ENCODE measurements around the gene LRP1-AS.

Gene LRP1-AS

GRCh38 chr12:57116580-57117281 lies 30.7 kb downstream of the LRP1-AS start:
- DNase-seq = no peak

DNA sequence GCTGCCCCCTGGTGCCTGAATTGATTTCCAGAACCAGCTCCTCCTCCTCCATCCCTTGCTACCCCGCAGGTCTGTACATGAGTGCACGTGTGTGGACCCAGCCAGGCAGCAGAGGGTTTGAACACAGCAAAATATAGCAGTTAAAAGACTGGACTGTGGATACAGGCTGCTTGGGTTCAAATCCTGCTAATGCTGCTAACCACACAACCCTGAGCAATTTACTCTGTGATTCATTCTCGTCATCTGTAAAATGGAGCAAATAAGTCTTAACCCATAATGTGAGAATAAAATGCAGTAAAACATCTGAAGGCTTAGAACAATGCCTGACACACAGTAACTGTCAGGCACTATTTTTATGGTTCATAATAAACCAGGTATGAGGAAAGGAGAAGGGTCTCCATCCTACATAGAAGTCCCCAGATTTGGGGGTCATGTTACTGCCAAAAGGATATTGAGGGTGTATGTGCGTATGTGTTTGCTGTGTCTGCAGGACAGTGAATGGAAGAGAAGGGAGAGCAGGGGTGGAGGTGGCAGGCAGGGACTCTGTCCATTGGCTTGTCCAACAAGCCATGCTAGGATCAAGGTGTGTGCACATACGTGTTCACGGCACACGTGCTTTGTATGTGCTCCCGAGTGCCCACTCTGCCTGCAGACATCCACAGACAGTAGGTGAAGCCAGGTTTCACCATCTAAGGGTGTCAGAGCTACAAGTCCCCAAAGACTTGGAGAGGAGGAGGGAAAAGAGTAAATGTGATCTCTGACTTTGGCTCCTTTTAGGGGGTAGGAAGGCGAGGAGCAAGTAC lies 34.7 kb downstream of the LRP1-AS start:
- no peak for DNase-seq

DNA sequence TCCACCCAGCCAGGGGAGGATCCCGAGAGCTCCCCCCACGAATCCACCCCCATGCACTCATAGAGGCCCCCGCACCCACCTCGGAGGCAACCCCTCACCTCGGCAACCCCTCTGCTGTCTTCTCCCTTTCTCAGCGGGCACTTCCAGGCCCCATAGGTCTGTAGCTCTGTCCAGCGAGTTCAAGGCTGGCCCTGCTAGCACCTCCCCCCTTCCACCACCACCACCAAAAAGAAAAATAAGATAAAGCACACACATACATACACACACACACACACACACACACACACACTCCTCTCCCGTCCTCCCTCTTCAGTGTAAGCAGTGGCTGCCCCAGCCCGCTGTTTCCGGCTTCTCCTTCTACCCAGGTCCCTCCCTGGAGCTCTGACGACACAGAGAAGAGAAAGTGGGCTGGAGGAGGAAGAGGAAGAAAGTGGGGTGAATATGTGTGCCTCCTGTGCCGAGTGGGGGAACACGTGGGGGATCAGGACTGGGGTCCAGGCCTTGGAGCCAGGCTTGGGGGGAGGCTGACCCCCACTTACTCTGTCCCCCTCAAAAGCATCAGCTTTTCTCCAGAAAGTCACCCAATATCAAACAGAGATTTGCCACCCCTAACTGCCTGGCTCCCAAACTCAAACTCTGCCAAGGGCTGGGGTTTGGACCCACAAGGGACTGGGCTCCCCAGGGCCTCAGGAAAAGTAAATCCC lies 36.2 kb downstream of the LRP1-AS start, which contains the start of gene STAT6:
STAT6 (minus strand) TSS at position 332 of the 704 bp plus-strand sequence. CDS start 3,084 bp downstream, outside the sequence.
- peak; percentile 87 for DNase-seq

DNA sequence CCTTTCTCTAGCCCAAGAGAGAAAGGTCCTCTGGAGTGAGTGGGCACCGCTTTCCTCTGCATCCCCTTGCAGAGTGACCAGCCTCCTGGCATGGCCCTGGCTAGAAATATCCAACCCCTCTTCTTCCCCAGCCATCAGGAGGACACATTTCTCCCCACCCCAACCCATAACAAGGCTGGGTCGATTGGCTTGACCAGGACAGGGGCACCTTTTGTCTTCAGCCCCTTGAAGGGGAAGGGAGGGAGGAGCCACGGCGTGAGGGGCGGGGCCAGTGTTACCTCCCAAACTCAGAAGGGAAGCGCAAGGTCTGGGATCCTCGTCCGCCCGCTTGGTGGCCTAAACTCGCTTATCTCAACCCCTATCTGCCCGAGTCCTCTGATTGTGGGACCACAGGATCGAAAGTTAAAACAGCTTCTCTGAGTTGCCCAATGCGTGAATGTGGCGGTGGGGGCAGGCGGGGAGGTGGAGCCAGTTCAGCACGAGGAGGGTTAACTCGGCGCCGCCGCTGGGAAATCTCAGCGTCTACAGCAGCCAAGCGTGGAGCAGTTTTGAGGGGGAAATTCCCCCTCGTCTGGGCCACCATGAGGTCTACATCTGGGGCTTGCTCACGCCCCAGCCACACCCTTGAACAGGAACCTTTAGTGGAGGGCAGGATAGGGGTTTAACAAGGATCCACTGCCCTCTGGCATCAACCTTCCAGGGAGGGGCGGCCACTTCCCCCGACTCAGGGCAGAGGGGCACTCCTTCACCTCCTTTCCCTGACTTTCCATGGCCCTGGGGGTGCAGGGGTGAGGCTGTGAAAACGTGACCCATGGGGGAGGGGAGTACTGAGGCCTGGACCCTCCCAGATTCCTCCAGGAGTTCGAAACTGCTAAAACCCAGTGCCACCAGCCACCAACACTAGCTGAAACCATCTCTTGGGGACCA lies 37.1 kb downstream of the LRP1-AS start:
- peak; percentile 87 for DNase-seq

GRCh38 chr12:57109207-57110103 lies 38.0 kb downstream of the LRP1-AS start:
- DNase-seq = no peak

DNA sequence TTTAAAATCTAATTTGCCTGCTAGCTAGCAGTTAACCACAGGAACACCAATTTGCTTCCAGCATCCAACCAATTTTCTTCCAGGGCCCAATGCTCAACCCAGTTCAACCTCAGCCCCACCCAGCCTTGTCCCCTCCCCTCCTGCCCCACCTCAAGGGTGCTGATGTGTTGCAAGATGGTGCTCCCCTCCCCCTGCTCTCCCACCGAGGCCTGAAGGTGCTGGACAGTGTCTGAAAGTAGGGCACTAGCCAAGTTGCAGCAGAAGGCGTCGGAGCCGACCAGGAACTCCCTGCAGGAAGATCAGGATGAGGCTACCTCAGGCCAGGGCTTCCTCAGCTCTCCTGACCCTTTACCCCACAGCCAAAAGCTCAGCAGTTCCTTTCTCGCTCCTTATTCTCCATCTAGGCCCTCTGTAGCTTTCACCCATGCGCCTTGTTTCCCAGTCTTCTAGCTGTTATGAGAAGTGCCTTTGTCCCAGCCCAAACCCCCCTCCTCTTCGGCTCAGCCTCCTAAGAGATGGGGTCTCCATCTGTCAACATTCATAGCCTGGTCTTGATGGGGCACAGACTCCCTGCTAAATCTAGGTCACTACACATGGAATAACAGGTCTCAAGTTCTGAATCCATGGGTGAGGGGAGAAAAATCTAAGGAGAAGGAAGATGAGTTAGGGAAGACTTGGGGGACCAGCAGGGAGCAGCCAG lies 39.8 kb downstream of the LRP1-AS start:
- peak; percentile 59 for DNase-seq

DNA sequence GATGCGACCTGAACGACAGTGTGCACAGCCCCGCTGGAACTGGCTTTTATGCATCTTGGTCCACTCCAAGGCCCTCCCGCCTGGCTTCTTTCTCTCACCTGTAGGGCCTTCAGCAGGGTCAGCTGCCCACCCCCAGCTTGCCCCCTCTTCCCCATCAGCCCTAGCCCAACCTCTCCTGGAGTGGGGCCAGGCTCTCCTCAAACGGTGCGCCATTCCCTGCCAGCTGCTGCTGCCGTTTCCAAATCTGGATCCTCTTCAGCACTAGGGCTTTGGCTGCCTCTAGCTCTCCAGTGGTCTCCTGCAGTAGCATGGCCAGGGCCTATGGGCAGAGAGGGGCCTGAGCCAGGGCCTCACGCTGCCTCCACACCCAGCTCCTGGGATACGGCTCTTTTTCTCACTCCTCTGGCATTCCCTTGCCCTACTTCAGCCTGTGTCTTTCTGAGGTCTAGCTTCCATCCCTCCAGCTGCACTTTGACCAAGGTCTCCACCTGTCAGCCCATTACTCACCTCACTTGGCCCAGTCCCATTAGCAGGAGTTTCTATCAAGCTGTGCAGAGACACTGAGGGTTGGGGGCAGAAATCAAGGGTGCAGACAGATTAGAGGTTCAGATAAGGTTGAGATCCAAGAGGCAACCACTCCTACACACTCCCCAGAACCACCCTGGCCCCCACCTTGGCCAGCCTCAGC lies 41.3 kb downstream of the LRP1-AS start:
- no peak for DNase-seq

DNA sequence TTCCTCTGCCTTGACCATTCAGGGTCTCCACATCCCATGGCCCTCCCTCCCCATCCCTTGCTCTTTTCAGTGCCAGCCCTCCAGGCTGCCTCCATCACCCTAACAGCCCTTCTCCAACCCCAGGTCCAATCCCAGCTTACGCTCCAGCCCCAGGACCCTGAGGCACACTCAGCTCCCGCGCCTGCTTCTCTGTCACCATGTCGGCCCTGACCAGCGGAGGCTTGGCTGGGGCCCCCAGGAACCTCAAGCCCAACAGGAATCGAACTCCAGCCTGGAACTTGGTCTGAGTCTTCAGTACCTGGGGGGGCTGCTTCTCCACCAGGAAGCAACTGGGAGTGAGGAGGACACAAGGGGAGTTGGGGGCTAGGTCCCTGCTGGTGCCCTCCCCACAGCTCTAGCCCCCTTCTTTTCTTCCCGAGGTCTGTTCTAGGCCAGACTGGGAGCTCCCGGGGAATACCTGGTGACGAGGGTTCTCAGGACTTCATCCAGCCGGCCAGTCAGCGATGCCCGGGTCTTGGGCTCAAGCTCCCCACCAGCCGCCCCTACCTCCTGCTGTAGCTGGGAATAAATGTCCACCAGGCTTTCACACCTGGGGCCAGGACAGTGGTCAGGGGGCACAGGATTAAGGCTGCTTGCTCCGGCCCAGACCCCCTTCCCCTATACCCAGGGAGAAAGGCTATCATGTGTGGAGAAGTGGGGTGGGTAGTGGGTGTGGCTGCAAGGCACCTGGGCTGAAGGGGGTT lies 42.2 kb downstream of the LRP1-AS start:
- no peak for DNase-seq

DNA sequence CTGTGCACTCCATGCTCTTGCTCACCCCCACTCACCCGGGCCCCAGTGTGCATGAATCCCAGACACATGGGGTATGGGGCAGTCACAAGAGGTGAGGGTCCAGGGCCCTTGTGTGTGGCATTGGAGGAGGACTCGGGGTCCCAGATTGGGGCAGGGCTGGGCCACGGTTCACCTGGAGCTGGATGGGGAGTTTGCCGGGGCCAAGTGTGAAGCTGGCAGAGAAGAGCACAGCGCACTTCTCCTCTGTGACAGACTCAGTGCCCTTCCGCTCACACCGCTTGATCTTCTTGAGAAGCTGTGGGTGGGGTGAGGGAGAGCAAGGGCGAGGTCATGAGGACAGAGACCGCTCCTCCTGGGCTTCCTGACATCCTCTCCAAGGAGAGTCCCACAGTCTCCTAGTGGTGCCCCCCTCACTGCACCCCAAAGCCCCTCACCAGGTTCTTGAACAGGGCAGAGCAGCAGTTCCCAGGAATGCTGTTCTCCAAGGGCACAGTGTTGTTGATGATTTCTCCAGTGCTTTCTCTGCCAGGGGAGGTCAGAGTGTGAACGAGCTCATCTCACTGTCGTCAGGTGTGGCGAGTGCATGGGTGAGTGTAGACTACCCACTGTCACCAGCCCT lies 43.0 kb downstream of the LRP1-AS start:
- no peak for DNase-seq

- DNase-seq = no peak
Observed at GRCh38 chr12:57103856-57104255, 43.6 kb downstream of the LRP1-AS start.

DNA sequence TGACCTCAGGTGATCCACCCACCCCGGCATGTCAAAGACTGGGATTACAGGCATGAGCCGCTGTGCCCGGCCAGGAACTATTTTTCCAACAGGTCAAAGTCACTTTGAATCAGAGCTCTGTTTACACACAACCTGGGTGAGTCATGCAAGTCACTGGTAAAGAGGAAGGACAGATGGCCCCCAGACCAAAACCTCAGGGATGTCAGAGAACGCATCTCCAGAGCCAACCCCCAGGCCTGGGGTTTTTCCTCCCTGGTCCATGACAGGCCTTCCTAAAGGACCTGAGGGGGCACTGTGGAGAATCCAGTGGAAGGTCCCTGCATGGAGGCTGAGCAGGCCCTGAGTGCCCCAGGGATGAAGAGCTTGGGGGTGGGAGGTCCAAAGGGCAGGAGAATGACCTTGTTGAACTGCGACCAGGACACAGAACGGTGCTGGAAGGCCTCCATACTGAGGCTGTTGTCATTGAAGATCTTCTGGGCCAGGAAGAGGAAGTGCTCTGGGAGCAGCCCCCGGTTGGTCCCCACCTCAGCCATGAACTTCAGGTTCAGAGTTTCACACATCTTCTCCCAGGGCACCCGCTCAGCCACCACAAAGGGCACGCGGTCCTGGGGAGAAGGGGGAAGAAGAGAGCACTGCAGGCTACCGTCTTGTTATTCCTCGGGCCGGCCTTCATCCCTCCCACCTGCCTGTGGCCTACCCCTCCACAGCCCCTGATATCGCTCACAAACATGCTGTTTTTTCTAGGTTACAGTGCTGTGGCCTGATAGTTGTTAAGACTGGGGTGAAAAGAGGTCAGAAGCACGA lies 45.3 kb downstream of the LRP1-AS start:
- no peak for DNase-seq

GRCh38 chr12:57099766-57100165 lies 47.7 kb downstream of the LRP1-AS start:
- DNase-seq = no peak

DNA sequence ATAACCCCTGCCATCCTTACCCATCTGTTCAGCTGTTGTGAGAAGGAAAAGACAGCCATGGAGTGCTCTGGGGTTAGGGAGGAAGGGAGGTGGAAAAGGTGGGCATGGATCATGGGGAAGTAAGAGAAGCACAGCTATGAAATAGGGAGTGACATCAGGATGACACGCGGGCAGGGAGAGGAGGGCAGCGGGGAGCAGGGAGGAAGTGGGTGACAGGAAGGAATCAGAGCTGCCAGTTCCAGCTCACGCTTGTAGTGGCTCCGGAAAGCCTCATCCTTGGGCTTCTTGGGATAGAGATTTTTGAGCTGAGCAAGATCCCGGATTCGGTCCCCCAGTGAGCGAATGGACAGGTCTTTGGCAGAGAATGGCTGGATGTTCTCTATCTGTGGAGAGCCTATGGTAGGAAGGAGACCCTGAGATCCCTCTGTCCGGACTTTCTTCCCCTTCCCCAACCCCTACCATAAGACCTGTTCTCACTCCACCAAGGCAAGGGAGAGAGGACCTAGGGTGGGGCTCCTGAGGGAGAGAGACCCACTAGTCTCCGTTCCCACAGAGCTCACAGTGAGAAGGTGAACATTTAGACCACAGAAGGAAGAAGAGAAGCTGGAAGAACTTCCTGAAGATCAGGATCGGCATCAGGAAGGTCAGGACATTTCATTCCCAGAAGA lies 48.2 kb downstream of the LRP1-AS start:
- DNase-seq = no peak

DNA sequence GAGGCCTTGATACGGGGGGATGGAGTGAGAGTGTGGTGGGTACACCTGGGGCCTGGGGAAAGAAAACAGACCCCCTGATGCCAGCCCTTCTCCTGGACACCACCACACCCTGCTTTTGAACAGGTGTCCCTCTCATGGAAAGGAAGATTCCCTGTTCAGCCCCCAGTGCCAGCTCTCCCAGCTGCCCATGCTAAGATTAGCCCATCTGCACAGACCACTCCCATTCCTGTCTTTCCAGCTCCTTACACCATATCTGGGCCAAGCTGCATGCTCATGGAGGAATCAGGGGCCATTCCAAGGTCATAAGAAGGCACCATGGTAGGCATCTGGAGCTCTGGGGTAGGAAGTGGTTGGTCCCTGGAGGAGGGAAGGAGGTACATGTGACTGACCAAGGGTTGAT lies 48.9 kb downstream of the LRP1-AS start:
- no peak for DNase-seq

DNA sequence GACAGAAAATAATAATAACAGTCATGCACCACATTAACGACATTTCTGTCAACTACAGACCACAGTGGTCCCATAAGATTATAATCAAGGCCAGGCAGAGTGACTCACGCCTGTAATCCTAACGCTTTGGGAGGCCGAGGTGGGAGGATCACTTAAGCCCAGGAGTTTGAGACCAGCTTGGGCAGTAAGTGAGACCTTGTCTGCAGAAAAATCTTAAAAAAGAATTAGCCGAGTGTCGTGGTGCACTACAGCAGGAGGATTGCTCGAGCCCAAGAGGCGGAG lies 49.9 kb downstream of the LRP1-AS start:
- no peak for DNase-seq

DNA sequence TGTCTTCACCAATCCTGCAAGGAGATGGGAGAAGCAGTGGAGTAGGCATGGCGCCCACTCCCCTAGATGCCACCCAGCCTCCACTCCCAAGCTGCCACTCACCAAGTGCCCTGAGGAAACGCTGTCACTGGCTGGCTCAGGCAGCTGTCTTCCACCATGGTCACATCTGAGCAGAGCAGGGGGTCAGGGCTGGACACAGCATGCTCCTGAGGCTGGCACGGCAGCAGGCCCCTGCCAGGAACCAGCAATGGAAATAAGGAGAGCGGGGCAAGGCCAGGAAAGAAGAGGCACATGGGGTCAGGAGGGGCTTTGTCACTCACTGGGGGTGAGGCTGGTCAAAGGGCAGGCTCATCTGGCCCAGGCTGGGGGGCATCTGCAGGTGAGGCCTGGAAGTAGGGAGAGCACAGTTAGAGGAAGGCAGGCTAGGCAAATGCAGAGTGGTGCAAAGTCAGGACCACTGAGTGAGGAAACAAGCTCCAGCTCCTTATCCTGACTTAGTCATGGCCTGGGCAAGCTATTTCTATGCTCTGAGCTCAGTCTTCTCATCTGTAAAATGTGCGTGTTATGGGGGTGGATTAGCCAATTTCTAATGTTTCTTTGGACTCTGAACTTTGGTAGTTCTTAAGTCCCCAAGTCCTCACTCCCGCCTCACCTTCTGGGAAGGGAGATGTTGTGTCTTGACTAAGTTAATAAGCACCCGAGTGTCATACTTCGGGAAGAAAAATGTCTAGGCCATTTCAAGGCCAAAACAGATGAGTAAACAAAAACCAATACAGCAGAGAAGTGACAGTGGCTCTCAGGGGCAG lies 50.5 kb downstream of the LRP1-AS start:
- no peak for DNase-seq

- peak; percentile 53 for DNase-seq
Observed at GRCh38 chr12:57096099-57096572, 51.3 kb downstream of the LRP1-AS start.
